Measurements from ENCODE around the gene PIK3R2.

PIK3R2 gene

GRCh38 chr19:18171605-18172327 is 18.8 kb downstream of the PIK3R2 start:
- DNase-seq (ENCODE audit: low read depth in 2 of 3, low spot score in 2 of 3), result no peak

- no peak for DNase-seq (ENCODE audit: low read depth in 2 of 3, low spot score in 2 of 3)
Observed at GRCh38 chr19:18172331-18173053, 19.5 kb downstream of the PIK3R2 start.

GRCh38 chr19:18173054-18173571 is 20.1 kb downstream of the PIK3R2 start:
- no peak for DNase-seq (ENCODE audit: low read depth in 2 of 3, low spot score in 2 of 3)

- DNase-seq (ENCODE audit: low read depth in 2 of 3, low spot score in 2 of 3), result peak in 1 of 3 experiments; percentile 37
Observed at GRCh38 chr19:18173572-18174288, 20.8 kb downstream of the PIK3R2 start, which contains the start of gene IFI30. Gene IFI30, plus strand, starts transcription at chr19:18173813. Its CDS starts 29 bp downstream, at chr19:18173842.

GRCh38 chr19:18174983-18175382 is 22.0 kb downstream of the PIK3R2 start:
- no peak for DNase-seq (ENCODE audit: low read depth in 2 of 3, low spot score in 2 of 3)

- DNase-seq (ENCODE audit: low read depth in 2 of 3, low spot score in 2 of 3), result no peak
Observed at GRCh38 chr19:18176367-18177310, 23.7 kb downstream of the PIK3R2 start.

- no peak for DNase-seq (ENCODE audit: low read depth in 2 of 3, low spot score in 2 of 3)
Observed at GRCh38 chr19:18179957-18180356, 27.0 kb downstream of the PIK3R2 start.

- no peak for DNase-seq (ENCODE audit: low read depth in 2 of 3, low spot score in 2 of 3)
Observed at GRCh38 chr19:18183529-18183928, 30.6 kb downstream of the PIK3R2 start.

GRCh38 chr19:18185538-18185937 is 32.6 kb downstream of the PIK3R2 start:
- no peak for DNase-seq (ENCODE audit: low read depth in 2 of 3, low spot score in 2 of 3)

- DNase-seq (ENCODE audit: low read depth in 2 of 3, low spot score in 2 of 3), result no peak
Observed at GRCh38 chr19:18190278-18190677, 37.3 kb downstream of the PIK3R2 start.

- DNase-seq (ENCODE audit: low read depth in 2 of 3, low spot score in 2 of 3), result no peak
Observed at GRCh38 chr19:18191640-18192062, 38.7 kb downstream of the PIK3R2 start.

GRCh38 chr19:18192673-18193387 is 39.9 kb downstream of the PIK3R2 start, which contains the start of gene MPV17L2:
Gene MPV17L2, plus strand, starts transcription at chr19:18193218. Its CDS starts 64 bp downstream, at chr19:18193282.
- DNase-seq (ENCODE audit: low read depth in 2 of 3, low spot score in 2 of 3), result peak; percentile 86 to 97 (median 91)

GRCh38 chr19:18193388-18194180 is 40.6 kb downstream of the PIK3R2 start:
- no peak for DNase-seq (ENCODE audit: low read depth in 2 of 3, low spot score in 2 of 3)

GRCh38 chr19:18194181-18194530 is 41.2 kb downstream of the PIK3R2 start:
- DNase-seq (ENCODE audit: low read depth in 2 of 3, low spot score in 2 of 3), result no peak

GRCh38 chr19:18194554-18195238 is 41.7 kb downstream of the PIK3R2 start:
- no peak for DNase-seq (ENCODE audit: low read depth in 2 of 3, low spot score in 2 of 3)

- DNase-seq (ENCODE audit: low read depth in 2 of 3, low spot score in 2 of 3), result no peak
Observed at GRCh38 chr19:18196511-18196845, 43.5 kb downstream of the PIK3R2 start.

GRCh38 chr19:18197306-18197705 is 44.3 kb downstream of the PIK3R2 start:
- no peak for DNase-seq (ENCODE audit: low read depth in 2 of 3, low spot score in 2 of 3)

- no peak for DNase-seq (ENCODE audit: low read depth in 2 of 3, low spot score in 2 of 3)
Observed at GRCh38 chr19:18197941-18198340, 45.0 kb downstream of the PIK3R2 start.
